GM12874 (cell line): ENCODE data around the gene RRN3.
"Not testable (repeated sequence)": the region's sequence is repeated elsewhere in the genome, so short reads cannot be mapped to it uniquely, and the experiment has no call there.

ENCODE experiments used
- TF ChIP-seq, protein P1 (sequence below): IDR thresholded peaks from 2 replicates; pipeline ENCODE4 v1.5.1; 2011; ENCODE audit warnings: low read depth, mild to moderate bottlenecking, control low read depth, low read length, moderate library complexity; ENCODE audit not compliant: insufficient read depth

Gene RRN3, protein sequence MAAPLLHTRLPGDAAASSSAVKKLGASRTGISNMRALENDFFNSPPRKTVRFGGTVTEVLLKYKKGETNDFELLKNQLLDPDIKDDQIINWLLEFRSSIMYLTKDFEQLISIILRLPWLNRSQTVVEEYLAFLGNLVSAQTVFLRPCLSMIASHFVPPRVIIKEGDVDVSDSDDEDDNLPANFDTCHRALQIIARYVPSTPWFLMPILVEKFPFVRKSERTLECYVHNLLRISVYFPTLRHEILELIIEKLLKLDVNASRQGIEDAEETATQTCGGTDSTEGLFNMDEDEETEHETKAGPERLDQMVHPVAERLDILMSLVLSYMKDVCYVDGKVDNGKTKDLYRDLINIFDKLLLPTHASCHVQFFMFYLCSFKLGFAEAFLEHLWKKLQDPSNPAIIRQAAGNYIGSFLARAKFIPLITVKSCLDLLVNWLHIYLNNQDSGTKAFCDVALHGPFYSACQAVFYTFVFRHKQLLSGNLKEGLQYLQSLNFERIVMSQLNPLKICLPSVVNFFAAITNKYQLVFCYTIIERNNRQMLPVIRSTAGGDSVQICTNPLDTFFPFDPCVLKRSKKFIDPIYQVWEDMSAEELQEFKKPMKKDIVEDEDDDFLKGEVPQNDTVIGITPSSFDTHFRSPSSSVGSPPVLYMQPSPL

DNA sequence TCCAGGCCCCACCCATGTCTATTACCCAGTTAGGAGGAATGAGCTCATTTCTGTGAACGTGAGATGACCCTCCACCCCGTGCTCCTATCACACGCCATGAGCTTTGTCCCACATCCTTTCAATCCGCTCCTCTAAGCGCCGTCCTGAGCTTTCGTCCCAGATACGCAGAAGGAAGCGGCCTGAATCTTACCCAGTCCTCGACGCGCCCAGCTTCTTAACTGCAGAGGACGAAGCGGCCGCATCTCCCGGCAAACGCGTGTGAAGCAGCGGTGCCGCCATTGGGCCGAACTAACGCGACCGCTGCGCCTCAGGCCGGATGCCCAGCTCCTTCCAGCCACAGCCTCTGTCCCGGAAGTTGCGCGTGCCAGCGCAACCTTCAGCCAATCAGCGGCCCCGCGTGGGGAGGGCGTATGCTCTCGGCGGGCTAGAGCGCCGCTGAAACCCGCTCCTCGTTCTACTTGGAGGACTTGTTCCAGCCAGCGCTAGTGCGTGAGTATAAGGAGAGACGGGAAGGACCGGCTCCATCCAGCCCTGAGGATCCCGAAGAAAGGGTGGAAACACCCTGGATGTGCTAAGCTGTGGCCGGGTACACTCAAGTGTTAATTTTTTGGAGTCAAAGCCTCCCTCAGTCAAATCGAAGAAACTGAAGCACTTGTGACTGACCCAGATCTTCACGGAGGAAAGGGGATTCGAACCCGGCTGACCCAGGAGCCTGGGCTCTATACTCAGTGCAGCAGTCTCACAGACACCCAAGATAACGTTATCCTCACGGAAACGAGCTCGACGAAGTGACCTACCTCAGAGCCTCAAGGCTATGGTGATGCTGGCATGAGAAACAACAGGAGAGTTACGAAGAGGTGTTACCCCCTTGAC is at the start of gene RRN3:
Gene RRN3, minus strand, starts transcription at position 318 of the 873 bp plus-strand sequence. Its CDS starts 39 bp downstream, at position 279.
- TF ChIP-seq, protein P1, sequence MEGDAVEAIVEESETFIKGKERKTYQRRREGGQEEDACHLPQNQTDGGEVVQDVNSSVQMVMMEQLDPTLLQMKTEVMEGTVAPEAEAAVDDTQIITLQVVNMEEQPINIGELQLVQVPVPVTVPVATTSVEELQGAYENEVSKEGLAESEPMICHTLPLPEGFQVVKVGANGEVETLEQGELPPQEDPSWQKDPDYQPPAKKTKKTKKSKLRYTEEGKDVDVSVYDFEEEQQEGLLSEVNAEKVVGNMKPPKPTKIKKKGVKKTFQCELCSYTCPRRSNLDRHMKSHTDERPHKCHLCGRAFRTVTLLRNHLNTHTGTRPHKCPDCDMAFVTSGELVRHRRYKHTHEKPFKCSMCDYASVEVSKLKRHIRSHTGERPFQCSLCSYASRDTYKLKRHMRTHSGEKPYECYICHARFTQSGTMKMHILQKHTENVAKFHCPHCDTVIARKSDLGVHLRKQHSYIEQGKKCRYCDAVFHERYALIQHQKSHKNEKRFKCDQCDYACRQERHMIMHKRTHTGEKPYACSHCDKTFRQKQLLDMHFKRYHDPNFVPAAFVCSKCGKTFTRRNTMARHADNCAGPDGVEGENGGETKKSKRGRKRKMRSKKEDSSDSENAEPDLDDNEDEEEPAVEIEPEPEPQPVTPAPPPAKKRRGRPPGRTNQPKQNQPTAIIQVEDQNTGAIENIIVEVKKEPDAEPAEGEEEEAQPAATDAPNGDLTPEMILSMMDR, result not testable (repeated sequence)

DNA sequence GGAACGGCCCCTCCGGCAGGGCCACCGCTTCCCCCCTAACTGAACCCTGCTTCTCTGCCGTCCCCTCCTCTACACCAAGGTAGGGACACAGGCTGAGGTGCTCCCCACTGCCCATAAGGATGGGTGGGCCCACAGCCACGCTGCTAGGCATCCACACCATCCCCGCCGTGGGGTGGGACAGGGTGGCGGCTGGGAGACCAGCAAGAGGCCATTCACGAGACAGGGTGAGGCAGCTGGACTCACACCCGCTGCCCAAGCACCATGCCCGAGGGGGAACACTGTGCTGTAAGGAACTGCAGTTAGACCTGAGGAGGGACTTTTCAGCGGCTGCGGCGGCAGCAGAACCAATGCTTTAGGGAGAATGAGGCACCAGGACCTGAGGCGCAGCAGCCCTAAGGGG is 47.5 kb upstream of the RRN3 start:
- TF ChIP-seq, protein P1, result no peak

DNA sequence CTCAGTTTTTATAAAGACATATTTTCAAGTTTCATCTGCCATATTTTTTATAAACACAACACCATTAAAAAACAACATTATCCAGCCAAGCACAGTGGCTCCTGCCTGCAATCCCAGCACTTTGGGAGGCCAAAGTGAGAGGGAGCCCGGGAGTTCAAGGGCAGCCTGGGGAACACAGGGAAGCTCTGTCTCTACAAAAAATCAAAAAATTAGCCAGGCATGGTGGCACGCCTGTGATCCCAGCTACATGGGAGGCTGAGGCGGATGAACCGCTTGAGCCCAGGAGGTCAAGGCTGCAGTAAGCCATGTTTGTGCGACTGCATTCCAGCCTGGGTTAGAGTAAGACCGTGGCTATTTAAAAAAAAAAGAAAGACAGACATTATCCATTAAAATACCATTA is 21.0 kb downstream of the RRN3 start:
- TF ChIP-seq, protein P1, result no peak

DNA sequence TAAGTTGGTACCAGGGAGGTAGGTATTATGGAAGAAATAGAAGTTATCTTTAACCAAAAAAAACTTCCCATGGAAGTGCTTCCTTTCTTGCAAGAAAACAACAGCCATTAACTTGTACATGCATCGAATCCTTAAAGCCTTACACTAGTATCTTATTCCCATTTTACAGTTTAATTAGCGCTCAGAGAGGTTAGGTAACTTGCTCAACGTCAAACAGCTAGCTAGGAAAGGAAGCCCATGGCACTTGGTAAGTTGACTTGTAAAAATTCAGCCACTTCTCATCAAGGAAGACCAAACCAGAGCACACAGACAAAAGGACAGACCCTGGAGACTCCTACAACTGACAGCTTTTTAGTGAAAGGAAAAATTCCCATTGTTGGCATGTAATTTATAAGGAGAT is 34.7 kb downstream of the RRN3 start:
- TF ChIP-seq, protein P1, result no peak

DNA sequence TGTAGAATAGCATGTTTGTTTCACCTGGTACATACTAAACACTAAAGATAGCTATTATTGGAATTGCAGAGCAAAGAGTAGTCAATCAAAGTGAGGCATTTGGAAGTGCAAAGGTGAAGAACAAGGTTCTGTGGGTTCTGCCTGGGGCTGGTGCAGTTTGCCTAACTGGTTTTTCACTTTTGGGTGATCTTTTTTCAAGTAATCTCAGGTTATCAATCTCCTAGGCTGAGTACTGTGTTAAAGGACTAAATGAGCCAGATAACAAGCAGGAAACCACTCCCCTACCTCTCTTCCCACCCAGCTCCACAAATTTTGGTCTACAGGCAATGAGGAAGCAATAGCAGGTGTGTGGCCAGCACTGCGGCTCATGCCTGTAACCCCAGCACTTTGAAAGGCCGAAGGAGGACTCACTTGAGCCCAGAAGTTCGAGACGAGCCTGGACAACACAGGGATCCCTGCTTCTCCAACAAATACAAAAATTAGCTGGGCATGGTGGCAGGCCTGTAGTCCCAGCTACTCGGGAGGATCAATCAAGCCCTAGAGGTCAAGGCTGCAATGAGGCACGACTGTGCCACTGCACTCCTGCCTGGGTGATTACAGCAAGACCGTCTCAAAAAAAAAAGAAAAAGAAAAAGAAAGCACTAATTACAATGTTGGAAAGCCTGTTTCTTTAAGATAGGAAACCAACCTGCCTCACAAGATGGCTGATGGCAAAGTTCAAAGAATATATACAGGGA is 36.2 kb downstream of the RRN3 start:
- TF ChIP-seq, protein P1, result no peak

DNA sequence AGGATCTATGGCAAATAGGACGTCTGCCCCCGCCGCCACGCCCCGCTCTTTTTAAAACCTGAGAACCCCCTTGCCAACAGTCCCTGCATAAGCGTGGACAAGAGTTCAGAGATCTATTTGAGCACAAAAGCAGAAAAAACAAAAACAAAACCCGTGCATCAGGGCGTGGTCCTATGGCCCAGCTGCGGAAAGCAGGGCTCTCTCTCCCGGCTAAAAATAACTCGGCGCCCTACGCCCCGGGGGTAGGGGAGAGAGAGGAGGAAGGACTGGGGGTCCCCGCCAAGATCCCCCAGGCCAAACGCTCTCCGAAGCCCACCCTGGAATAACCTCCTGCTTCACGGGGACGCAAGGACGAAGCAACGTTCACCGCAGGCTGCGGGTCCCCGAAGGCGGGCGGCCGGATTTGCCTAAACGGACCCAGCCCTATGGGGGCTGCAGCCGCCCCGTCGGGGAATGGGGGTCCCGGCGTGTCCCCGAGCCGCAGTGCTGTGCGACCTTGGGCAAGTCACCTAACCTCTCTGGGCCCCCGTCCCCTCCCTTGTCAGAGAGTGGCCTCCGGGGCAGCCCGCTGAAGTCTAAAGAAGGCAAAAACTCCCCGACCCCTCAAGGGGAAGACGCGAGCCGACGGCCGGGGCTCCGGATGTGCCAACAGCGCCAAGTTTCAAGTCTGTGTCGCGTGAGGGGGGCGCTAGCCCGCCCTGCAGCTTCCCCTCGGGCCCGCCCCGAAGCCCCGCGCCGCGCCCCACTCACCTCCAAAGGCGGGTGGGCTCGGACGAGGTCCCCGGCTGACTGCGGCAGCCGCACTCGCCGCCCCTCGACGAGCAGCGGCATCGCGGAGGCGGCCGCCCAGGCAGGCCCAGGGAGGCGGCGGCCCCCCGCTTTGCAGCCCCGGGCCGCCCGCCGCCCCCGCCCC is 38.7 kb downstream of the RRN3 start:
- TF ChIP-seq, protein P1, result peak; percentile 61
